SH-SY5Y (cell line): ENCODE data around the gene TSHR.

ENCODE experiments used
- GATA2 ChIP-seq: IDR thresholded peaks from 2 replicates; pipeline ENCODE4 v1.6.1; 2011; ENCODE audit warnings: mild to moderate bottlenecking, low read depth, low read length
- GATA3 ChIP-seq: IDR thresholded peaks from 2 replicates; pipeline ENCODE4 v1.6.1; 2011; ENCODE audit warnings: low read depth, mild to moderate bottlenecking, low read length, moderate library complexity

DNA sequence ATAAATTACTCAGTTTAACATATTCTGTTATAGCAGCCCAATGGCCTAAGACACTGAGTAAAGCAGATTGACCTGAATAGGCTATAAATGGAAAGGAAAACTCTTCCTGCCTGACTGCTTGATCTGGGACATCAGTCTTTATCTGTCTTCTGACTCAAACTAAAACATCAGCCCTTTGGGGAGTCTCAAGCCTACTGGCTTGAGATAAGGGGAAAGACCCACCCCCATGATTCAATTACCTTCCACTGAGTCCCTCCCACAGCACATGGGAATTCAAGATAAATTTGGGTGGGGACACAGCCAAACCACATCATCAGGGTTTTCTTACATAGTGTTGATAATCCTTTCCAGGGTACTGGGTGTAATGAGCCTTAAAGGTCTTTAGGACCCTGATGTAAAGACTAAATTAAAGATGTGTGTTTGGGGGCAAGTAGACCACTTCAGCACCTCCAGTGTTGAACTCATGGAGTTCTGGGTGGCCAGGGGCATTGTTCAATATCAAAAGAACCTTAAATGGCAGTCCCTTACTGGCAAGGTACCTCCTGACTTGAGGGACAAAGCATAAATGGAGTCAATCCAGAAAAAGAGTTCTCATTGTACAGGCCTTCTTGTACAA, 67.8 kb downstream of the TSHR start:
- TF ChIP-seq GATA3 (no peak), GATA2 (no peak)
